WTC11 (cell line): ENCODE measurements around the gene SNRPD3.
"Not testable (repeated sequence)": the region's sequence is repeated elsewhere in the genome, so short reads cannot be mapped to it uniquely, and the experiment has no call there.

Source experiments
- CREM ChIP-seq: sonication (generic); formaldehyde crosslinking; IDR thresholded peaks from 2 replicates; pipeline ENCODE4 v1.8.1; 2022; ENCODE audit warnings: mild to moderate bottlenecking, missing genetic modification reagents, moderate library complexity
- CTCF ChIP-seq: fragments of 200-600 bp; IDR thresholded peaks from 2 replicates; pipeline ENCODE4 v1.8.0; 2022; ENCODE audit warnings: antibody characterized with exemption
- ELF4 ChIP-seq: sonication (generic); formaldehyde crosslinking; IDR thresholded peaks from 2 replicates; pipeline ENCODE4 v1.8.1; 2022; ENCODE audit warnings: low read depth, mild to moderate bottlenecking, moderate library complexity, missing genetic modification reagents
- MAX ChIP-seq: sonication (generic); formaldehyde crosslinking; IDR thresholded peaks from 2 replicates; pipeline ENCODE4 v1.8.0; 2022; ENCODE audit warnings: mild to moderate bottlenecking, missing genetic modification reagents
- MYBL2 ChIP-seq: sonication (generic); formaldehyde crosslinking; IDR thresholded peaks from 2 replicates; pipeline ENCODE4 v1.8.1; 2023; ENCODE audit warnings: mild to moderate bottlenecking, moderate library complexity, missing genetic modification reagents
- ZNF121 ChIP-seq: sonication (generic); formaldehyde crosslinking; IDR thresholded peaks from 2 replicates; pipeline ENCODE4 v1.8.0; 2023; ENCODE audit warnings: missing genetic modification reagents
- ZSCAN18 ChIP-seq: fragments of 250-450 bp; sonication (Bioruptor Pico); IDR thresholded peaks from 2 replicates; pipeline ENCODE4 v2.1.2; 2022; ENCODE audit warnings: mild to moderate bottlenecking, moderate library complexity

GRCh38 chr22:24609888-24610287 lies 54.1 kb downstream of the SNRPD3 start:
- TF ChIP-seq ELF4 (CRISPR knock-in tag); MAX (CRISPR knock-in tag); ZSCAN18 (CRISPR knock-in tag); CTCF; ZNF121 (CRISPR knock-in tag); CREM (CRISPR knock-in tag); MYBL2 (CRISPR knock-in tag): not testable (repeated sequence)
